ENCODE results near the gene TRIM37. TPM values are rescaled to one million over a fixed set of nuclear protein-coding genes. Genes with fewer than 3 reads are reported as not detected.
A peak's percentile ranks its signal among the peaks of the same experiment; 100 is the strongest.

The TRIM37 gene, protein sequence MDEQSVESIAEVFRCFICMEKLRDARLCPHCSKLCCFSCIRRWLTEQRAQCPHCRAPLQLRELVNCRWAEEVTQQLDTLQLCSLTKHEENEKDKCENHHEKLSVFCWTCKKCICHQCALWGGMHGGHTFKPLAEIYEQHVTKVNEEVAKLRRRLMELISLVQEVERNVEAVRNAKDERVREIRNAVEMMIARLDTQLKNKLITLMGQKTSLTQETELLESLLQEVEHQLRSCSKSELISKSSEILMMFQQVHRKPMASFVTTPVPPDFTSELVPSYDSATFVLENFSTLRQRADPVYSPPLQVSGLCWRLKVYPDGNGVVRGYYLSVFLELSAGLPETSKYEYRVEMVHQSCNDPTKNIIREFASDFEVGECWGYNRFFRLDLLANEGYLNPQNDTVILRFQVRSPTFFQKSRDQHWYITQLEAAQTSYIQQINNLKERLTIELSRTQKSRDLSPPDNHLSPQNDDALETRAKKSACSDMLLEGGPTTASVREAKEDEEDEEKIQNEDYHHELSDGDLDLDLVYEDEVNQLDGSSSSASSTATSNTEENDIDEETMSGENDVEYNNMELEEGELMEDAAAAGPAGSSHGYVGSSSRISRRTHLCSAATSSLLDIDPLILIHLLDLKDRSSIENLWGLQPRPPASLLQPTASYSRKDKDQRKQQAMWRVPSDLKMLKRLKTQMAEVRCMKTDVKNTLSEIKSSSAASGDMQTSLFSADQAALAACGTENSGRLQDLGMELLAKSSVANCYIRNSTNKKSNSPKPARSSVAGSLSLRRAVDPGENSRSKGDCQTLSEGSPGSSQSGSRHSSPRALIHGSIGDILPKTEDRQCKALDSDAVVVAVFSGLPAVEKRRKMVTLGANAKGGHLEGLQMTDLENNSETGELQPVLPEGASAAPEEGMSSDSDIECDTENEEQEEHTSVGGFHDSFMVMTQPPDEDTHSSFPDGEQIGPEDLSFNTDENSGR
- 10 to 100 TPM; 27.7 to 30.6 TPM for total RNA-seq
- polyA plus RNA-seq, result 11.4 TPM

- Mint-ChIP-seq H3K9me3 (no peaks in the 10 kb centered on the region), H3K27me3 (peaks cover 0 to 4% of the 10 kb centered on the region in 2 donors), H3K36me3 (peaks cover 0 to 35% (median 2%) of the 10 kb centered on the region in 3 donors), H3K27ac (peak within 1 kb of the TSS; percentile 86 to 97 (median 91)), H3K4me3 (peak within 1 kb of the TSS; percentile 86 to 96 (median 95)), H3K4me1 (peaks cover 35 to 49% (median 42%) of the 10 kb centered on the region in 3 donors)
- H3K36me3 ChIP-seq (ENCODE audit: insufficient read depth, low read length), result no peaks in the 10 kb centered on the region
- H3K27me3 ChIP-seq (ENCODE audit: insufficient read depth, low read length, poor library complexity, severe bottlenecking), result no peaks in the 10 kb centered on the region
- peak within 1 kb of the TSS; percentile 90 for H3K27ac ChIP-seq (ENCODE audit: low read depth, low read length)
- peaks cover 27% of the 10 kb centered on the region for H3K4me1 ChIP-seq (ENCODE audit: insufficient read depth, low read length)
- H3K9me3 ChIP-seq (ENCODE audit: low read length), result no peaks in the 10 kb centered on the region
- H3K4me3 ChIP-seq (ENCODE audit: low read length), result peak within 1 kb of the TSS; percentile 69
- DNase-seq, result peak; percentile 97 to 99 (median 99)
- ChIA-PET POLR2A (interaction anchor here (0.7 to 1.9 kb wide), 4 partner anchors 48 to 770 kb away, joined by 3 to 22 read pairs (median 5); partner anchors contain the start of genes GDPD1, MTMR4, PRR11 and SKA2), CTCF (interaction anchor here (0.8 to 2.1 kb wide), 5 partner anchors 12 to 104 kb away, joined by 3 to 12 read pairs (median 3); partner anchors contain the start of genes PRR11 and SKA2)
Observed at GRCh38 chr17:59106463-59107305, at the start of gene TRIM37. TRIM37 (minus strand) TSS chr17:59106880; CDS start chr17:59106461, 419 bp downstream.

DNA sequence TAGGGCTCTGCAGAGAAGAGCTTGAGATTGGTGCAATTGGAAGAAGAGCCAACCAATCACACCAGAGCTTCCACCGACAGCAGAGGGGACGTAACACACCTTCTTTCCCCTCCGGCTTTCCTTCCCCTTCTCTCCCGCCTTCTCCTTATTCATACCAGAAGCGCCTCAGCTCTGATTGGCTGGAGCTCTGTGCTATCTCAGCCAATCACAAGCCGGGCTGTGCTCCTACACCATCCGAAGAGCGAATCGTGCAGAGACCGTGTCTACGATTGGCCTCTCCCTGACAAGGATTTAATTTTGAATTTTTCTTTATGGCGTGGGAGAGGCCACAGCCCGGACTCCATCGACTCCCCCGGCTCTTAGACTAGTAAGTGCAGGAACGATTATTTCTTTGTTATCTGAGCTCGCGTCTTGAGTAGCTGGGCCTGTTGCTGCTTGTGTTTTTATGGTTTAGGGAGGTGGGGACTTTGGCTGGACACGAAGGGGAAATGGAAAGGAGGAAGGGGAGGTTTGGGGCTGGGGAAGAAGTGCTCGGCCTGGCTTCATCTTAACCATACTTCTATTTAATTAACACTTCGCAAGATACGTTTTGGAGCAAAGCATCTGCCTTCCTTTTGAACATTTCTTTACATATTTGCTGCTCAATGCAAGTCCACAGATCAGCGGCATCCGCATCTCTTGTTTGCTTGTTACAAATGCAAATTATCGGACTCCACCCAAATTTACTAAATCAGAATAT lies 48.9 kb upstream of the TRIM37 start, which contains the start of gene PRR11:
Gene PRR11 (plus strand): TSS at position 308 of the 739 bp plus-strand sequence. CDS start 14,007 bp downstream, outside the sequence.
- no peaks in the 10 kb centered on the region for H3K9me3 ChIP-seq (ENCODE audit: low read length)
- no peaks in the 10 kb centered on the region for H3K27me3 ChIP-seq (ENCODE audit: insufficient read depth, low read length, poor library complexity, severe bottlenecking)
- H3K36me3 Mint-ChIP-seq, result peaks cover 0 to 1% (median 0%) of the 10 kb centered on the region in 3 donors
- ChIA-PET CTCF (interaction anchor here (0.7 to 2.2 kb wide), 4 partner anchors 8 to 49 kb away, joined by 3 to 12 read pairs (median 4); partner anchors contain the start of gene TRIM37), POLR2A (interaction anchor here (1.0 to 3.3 kb wide), 6 partner anchors 49 to 818 kb away, joined by 3 to 22 read pairs (median 3); partner anchors contain the start of genes SMG8 and TRIM37)
- no peaks in the 10 kb centered on the region for H3K9me3 Mint-ChIP-seq
- H3K4me1 Mint-ChIP-seq, result peaks cover 32 to 71% (median 59%) of the 10 kb centered on the region in 3 donors
- H3K27me3 Mint-ChIP-seq, result no peaks in the 10 kb centered on the region
- H3K4me3 ChIP-seq (ENCODE audit: low read length), result peak within 1 kb of the TSS; percentile 91
- no peaks in the 10 kb centered on the region for H3K36me3 ChIP-seq (ENCODE audit: insufficient read depth, low read length)
- peaks cover 8% of the 10 kb centered on the region for H3K4me1 ChIP-seq (ENCODE audit: insufficient read depth, low read length)
- no peak within 1 kb of the TSS for H3K4me3 Mint-ChIP-seq
- peak in 4 of 5 donors; percentile 86 to 98 (median 94) for DNase-seq
- peak within 1 kb of the TSS in 4 of 8 donors; percentile 21 to 66 (median 52) for H3K27ac Mint-ChIP-seq
- H3K27ac ChIP-seq (ENCODE audit: low read depth, low read length), result peak within 1 kb of the TSS; percentile 82

DNA sequence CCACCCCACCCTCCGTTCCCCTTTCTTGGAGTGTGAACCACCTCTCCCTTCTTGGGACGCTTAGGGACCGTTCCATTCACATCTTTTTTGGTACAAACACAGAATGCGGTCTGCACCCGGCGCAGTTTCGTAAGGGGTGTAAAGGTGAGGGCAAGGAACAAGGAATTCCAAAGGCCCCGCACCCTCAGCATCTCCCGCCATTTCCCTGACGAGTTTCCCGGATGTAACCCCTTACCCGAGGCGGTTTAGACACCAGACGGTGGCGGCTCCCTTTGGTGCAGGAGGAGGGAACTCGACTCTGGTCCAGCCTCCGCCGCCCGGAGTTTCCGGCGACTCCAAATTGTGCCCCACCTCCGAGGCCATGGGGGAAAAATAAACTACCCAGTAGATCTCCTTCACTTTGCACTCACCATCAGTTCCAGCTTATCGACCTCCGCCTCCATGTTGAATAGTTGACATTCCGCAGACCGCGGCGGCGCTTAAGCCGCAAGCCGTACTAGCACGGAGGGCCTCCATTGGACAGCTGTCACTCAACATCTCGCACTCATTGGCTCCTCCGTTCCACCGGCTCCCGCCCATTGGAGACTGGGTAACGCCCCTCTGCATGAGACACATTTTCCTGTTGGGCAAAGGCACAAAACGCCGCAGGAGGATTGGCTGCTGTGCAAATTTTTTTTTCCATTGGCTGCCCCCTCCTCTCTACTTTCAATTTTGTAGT lies 48.2 kb upstream of the TRIM37 start, which contains the start of gene SKA2:
Gene SKA2 (minus strand): TSS at position 466 of the 718 bp plus-strand sequence. CDS start 23 bp downstream, at position 443.
- peak within 1 kb of the TSS; percentile 82 for H3K27ac ChIP-seq (ENCODE audit: low read depth, low read length)
- DNase-seq, result peak in 4 of 5 donors; percentile 90 to 99 (median 98)
- peaks cover 32 to 71% (median 59%) of the 10 kb centered on the region in 3 donors for H3K4me1 Mint-ChIP-seq
- no peaks in the 10 kb centered on the region for H3K27me3 ChIP-seq (ENCODE audit: insufficient read depth, low read length, poor library complexity, severe bottlenecking)
- POLR2A ChIA-PET, result interaction anchor here (0.7 to 3.3 kb wide), 7 partner anchors 48 to 1857 kb away, joined by 3 to 22 read pairs (median 3); partner anchors contain the start of genes SMG8 and TRIM37
- no peaks in the 10 kb centered on the region for H3K9me3 ChIP-seq (ENCODE audit: low read length)
- H3K4me3 ChIP-seq (ENCODE audit: low read length), result peak within 1 kb of the TSS; percentile 91
- H3K9me3 Mint-ChIP-seq, result no peaks in the 10 kb centered on the region
- CTCF ChIA-PET, result interaction anchor here (0.7 to 2.2 kb wide), 3 partner anchors 9 to 48 kb away, joined by 3 to 12 read pairs (median 6); partner anchors contain the start of gene TRIM37
- peak within 1 kb of the TSS in 1 of 8 donors; percentile 72 for H3K27ac Mint-ChIP-seq
- peaks cover 8% of the 10 kb centered on the region for H3K4me1 ChIP-seq (ENCODE audit: insufficient read depth, low read length)
- peaks cover 0 to 1% (median 0%) of the 10 kb centered on the region in 3 donors for H3K36me3 Mint-ChIP-seq
- no peaks in the 10 kb centered on the region for H3K36me3 ChIP-seq (ENCODE audit: insufficient read depth, low read length)
- H3K4me3 Mint-ChIP-seq, result no peak within 1 kb of the TSS
- H3K27me3 Mint-ChIP-seq, result no peaks in the 10 kb centered on the region

GRCh38 chr17:59154292-59154720 lies 47.6 kb upstream of the TRIM37 start:
- no peak overlapping the region for H3K4me3 Mint-ChIP-seq
- ChIA-PET POLR2A (interaction anchor here (0.6 to 3.3 kb wide), 2 partner anchors 47 to 64 kb away, joined by 4 to 22 read pairs; partner anchors contain the start of gene TRIM37), CTCF (interaction anchor here (1.7 to 2.2 kb wide), 2 partner anchors 8 to 47 kb away, joined by 6 to 12 read pairs; partner anchors contain the start of gene TRIM37)
- peak overlapping the region; percentile 82 for H3K27ac ChIP-seq (ENCODE audit: low read depth, low read length)
- H3K4me1 Mint-ChIP-seq, result peaks cover 32 to 71% (median 58%) of the 10 kb centered on the region in 3 donors
- no peaks in the 10 kb centered on the region for H3K27me3 Mint-ChIP-seq
- peak; percentile 10 to 59 (median 22) for DNase-seq
- peaks cover 0 to 1% (median 0%) of the 10 kb centered on the region in 3 donors for H3K36me3 Mint-ChIP-seq
- H3K36me3 ChIP-seq (ENCODE audit: insufficient read depth, low read length), result no peaks in the 10 kb centered on the region
- no peaks in the 10 kb centered on the region for H3K9me3 Mint-ChIP-seq
- no peaks in the 10 kb centered on the region for H3K9me3 ChIP-seq (ENCODE audit: low read length)
- peaks cover 8% of the 10 kb centered on the region for H3K4me1 ChIP-seq (ENCODE audit: insufficient read depth, low read length)
- no peaks in the 10 kb centered on the region for H3K27me3 ChIP-seq (ENCODE audit: insufficient read depth, low read length, poor library complexity, severe bottlenecking)
- H3K4me3 ChIP-seq (ENCODE audit: low read length), result peak overlapping the region; percentile 91
- H3K27ac Mint-ChIP-seq, result no peak overlapping the region

DNA sequence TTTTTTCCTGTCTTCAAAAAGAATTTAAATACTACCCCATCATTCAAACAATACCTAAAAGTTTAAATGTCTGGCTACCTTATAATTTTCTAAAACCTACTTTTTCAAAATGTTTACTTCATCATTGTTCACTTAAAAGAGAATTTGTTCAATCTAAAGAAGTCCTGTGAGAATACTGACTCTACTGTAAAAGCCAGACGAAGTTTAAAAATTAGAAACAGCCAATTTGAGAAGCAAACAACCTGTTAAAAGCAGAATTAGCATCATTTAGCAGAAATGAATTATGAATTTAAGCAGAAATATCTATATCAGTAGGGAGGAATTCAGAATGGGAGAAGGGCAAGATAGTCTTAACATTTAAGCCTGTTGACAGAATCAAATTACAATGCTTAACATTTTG lies 46.2 kb upstream of the TRIM37 start:
- H3K36me3 ChIP-seq (ENCODE audit: insufficient read depth, low read length), result no peaks in the 10 kb centered on the region
- H3K4me3 ChIP-seq (ENCODE audit: low read length), result no peak overlapping the region
- peaks cover 12% of the 10 kb centered on the region for H3K4me1 ChIP-seq (ENCODE audit: insufficient read depth, low read length)
- Mint-ChIP-seq H3K9me3 (no peaks in the 10 kb centered on the region), H3K4me1 (peaks cover 32 to 65% (median 57%) of the 10 kb centered on the region in 3 donors), H3K4me3 (no peak overlapping the region), H3K36me3 (peaks cover 0 to 1% (median 0%) of the 10 kb centered on the region in 3 donors), H3K27ac (peak overlapping the region in 4 of 8 donors; percentile 20 to 73 (median 38)), H3K27me3 (no peaks in the 10 kb centered on the region)
- no peak for DNase-seq
- peak overlapping the region; percentile 82 for H3K27ac ChIP-seq (ENCODE audit: low read depth, low read length)
- no peaks in the 10 kb centered on the region for H3K9me3 ChIP-seq (ENCODE audit: low read length)
- ChIA-PET CTCF (no interaction called here), POLR2A (interaction anchor here (0.6 kb wide), 1 partner anchor 23 kb away, joined by 3 read pairs; no protein-coding TSS in a partner anchor)
- H3K27me3 ChIP-seq (ENCODE audit: insufficient read depth, low read length, poor library complexity, severe bottlenecking), result no peaks in the 10 kb centered on the region

- H3K9me3 Mint-ChIP-seq, result no peaks in the 10 kb centered on the region
Observed at GRCh38 chr17:59151591-59151990, 44.9 kb upstream of the TRIM37 start.

More at GRCh38 chr17:59151591-59151990, 44.9 kb upstream of the TRIM37 start:
- H3K27ac Mint-ChIP-seq, result peak overlapping the region in 6 of 8 donors; percentile 1 to 73 (median 36)
- no peak for DNase-seq
- H3K4me1 Mint-ChIP-seq, result peaks cover 34 to 68% (median 58%) of the 10 kb centered on the region in 3 donors
- Histone ChIP-seq H3K9me3 (ENCODE audit: low read length) (no peaks in the 10 kb centered on the region), H3K27me3 (ENCODE audit: insufficient read depth, low read length, poor library complexity, severe bottlenecking) (no peaks in the 10 kb centered on the region), H3K4me1 (ENCODE audit: insufficient read depth, low read length) (peaks cover 12% of the 10 kb centered on the region), H3K4me3 (ENCODE audit: low read length) (no peak overlapping the region), H3K27ac (ENCODE audit: low read depth, low read length) (no peak overlapping the region), H3K36me3 (ENCODE audit: insufficient read depth, low read length) (no peaks in the 10 kb centered on the region)
- H3K4me3 Mint-ChIP-seq, result peak overlapping the region in 5 of 7 donors; percentile 3 to 71 (median 10)
- ChIA-PET CTCF (interaction anchor here (1.4 kb wide), 1 partner anchor 9 kb away, joined by 3 read pairs; no protein-coding TSS in a partner anchor), POLR2A (interaction anchor here (0.6 kb wide), 1 partner anchor 793 kb away, joined by 4 read pairs; no protein-coding TSS in a partner anchor)
- peaks cover 0 to 1% (median 0%) of the 10 kb centered on the region in 3 donors for H3K36me3 Mint-ChIP-seq
- H3K27me3 Mint-ChIP-seq, result no peaks in the 10 kb centered on the region

Measured in CD8-positive, alpha-beta memory T cell (primary cell).